Measurements from ENCODE around the gene ZNF407.

The ZNF407 gene

GRCh38 chr18:74579496-74580065 lies 18.1 kb upstream of the ZNF407 start:
- in situ Hi-C loops (cut with MboI; ENCODE audit: low sequenced_read_pairs), result no loop called here

- in situ Hi-C loops (cut with MboI; ENCODE audit: low sequenced_read_pairs), result no loop called here
These were observed 15.0 kb upstream of the ZNF407 start for GRCh38 chr18:74582642-74583041.

GRCh38 chr18:74587441-74587840 lies 10.2 kb upstream of the ZNF407 start:
- in situ Hi-C loops (cut with MboI; ENCODE audit: low sequenced_read_pairs), result no loop called here

GRCh38 chr18:74589021-74589420 lies 8.6 kb upstream of the ZNF407 start:
- in situ Hi-C loops (cut with MboI; ENCODE audit: low sequenced_read_pairs), result no loop called here

- in situ Hi-C loops (cut with MboI; ENCODE audit: low sequenced_read_pairs), result no loop called here
These were observed 7.9 kb upstream of the ZNF407 start for GRCh38 chr18:74589811-74590210.

GRCh38 chr18:74590671-74591070 lies 7.0 kb upstream of the ZNF407 start:
- in situ Hi-C loops (cut with MboI; ENCODE audit: low sequenced_read_pairs), result no loop called here

GRCh38 chr18:74595431-74595830 lies 2.2 kb upstream of the ZNF407 start:
- in situ Hi-C loops (cut with MboI; ENCODE audit: low sequenced_read_pairs), result no loop called here

- in situ Hi-C loops (cut with MboI; ENCODE audit: low sequenced_read_pairs), result no loop called here
These were observed 522 bp upstream of the ZNF407 start for GRCh38 chr18:74597034-74597661.

GRCh38 chr18:74598350-74599001 lies 806 bp downstream of the ZNF407 start:
- in situ Hi-C loops (cut with MboI; ENCODE audit: low sequenced_read_pairs), result no loop called here

- in situ Hi-C loops (cut with MboI; ENCODE audit: low sequenced_read_pairs), result no loop called here
These were observed 6.7 kb downstream of the ZNF407 start for GRCh38 chr18:74604361-74604760.

- in situ Hi-C loops (cut with MboI; ENCODE audit: low sequenced_read_pairs), result no loop called here
These were observed 7.1 kb downstream of the ZNF407 start for GRCh38 chr18:74604774-74605173.

GRCh38 chr18:74608681-74609080 lies 11.0 kb downstream of the ZNF407 start:
- in situ Hi-C loops (cut with MboI; ENCODE audit: low sequenced_read_pairs), result no loop called here

- in situ Hi-C loops (cut with MboI; ENCODE audit: low sequenced_read_pairs), result no loop called here
These were observed 11.9 kb downstream of the ZNF407 start for GRCh38 chr18:74609535-74609934.

- in situ Hi-C loops (cut with MboI; ENCODE audit: low sequenced_read_pairs), result no loop called here
These were observed 12.5 kb downstream of the ZNF407 start for GRCh38 chr18:74610051-74610615.

GRCh38 chr18:74610860-74611259 lies 13.2 kb downstream of the ZNF407 start:
- in situ Hi-C loops (cut with MboI; ENCODE audit: low sequenced_read_pairs), result no loop called here

- in situ Hi-C loops (cut with MboI; ENCODE audit: low sequenced_read_pairs), result no loop called here
These were observed 14.1 kb downstream of the ZNF407 start for GRCh38 chr18:74611765-74612164.

GRCh38 chr18:74613381-74613780 lies 15.7 kb downstream of the ZNF407 start:
- in situ Hi-C loops (cut with MboI; ENCODE audit: low sequenced_read_pairs), result no loop called here

GRCh38 chr18:74616494-74616893 lies 18.8 kb downstream of the ZNF407 start:
- in situ Hi-C loops (cut with MboI; ENCODE audit: low sequenced_read_pairs), result no loop called here

GRCh38 chr18:74617486-74617885 lies 19.8 kb downstream of the ZNF407 start:
- in situ Hi-C loops (cut with MboI; ENCODE audit: low sequenced_read_pairs), result no loop called here

GRCh38 chr18:74622072-74622471 lies 24.4 kb downstream of the ZNF407 start:
- in situ Hi-C loops (cut with MboI; ENCODE audit: low sequenced_read_pairs), result no loop called here

GRCh38 chr18:74623047-74623816 lies 25.6 kb downstream of the ZNF407 start:
- in situ Hi-C loops (cut with MboI; ENCODE audit: low sequenced_read_pairs), result no loop called here

All from HL-60/S4 treated with retinoic acid at 250 ng/mL for 4 days and 3 days (cell line).